Measurements from ENCODE around the gene VSIG10L2. TPM values are rescaled to one million over a fixed set of nuclear protein-coding genes. Genes with fewer than 3 reads are reported as not detected.
A peak's percentile ranks its signal among the peaks of the same experiment; 100 is the strongest.

The VSIG10L2 gene
- total RNA-seq, 1 experiment from 2014 or later, result not detected

- H3K9me2 ChIP-seq (ENCODE audit: insufficient read depth), result no peaks in the 10 kb centered on the region
- no peaks in the 10 kb centered on the region for H4K20me1 ChIP-seq (ENCODE audit: insufficient read depth)
- H3K4me1 ChIP-seq (replicated peaks; ENCODE audit: insufficient read depth), result no peaks in the 10 kb centered on the region
- no peaks in the 10 kb centered on the region for H3F3A ChIP-seq (ENCODE audit: insufficient read depth, low read depth)
- intact Hi-C loops (cut with micrococcal nuclease; ENCODE audit: unreplicated experiment), result no loop called here
- no peak for DNase-seq
- TF ChIP-seq EZH2 (IDR thresholded peaks at IDR 0.05; ENCODE audit: low read depth) (no peak), CTCF (conservative IDR thresholded peaks at IDR 0.05) (no peak)
- BruUV-seq (replicated peaks), result no TSS peak
- H2AFZ ChIP-seq, result no peak overlapping the region
- ChIA-PET CTCF (no interaction called here), POLR2A (ENCODE audit: unreplicated experiment) (no interaction called here)
- no peaks in the 10 kb centered on the region for H3K9me3 ChIP-seq (ENCODE audit: insufficient read depth, low read depth)
- H3K4me2 ChIP-seq, result no peak overlapping the region
- no peak overlapping the region for H3K4me3 ChIP-seq
- no peaks in the 10 kb centered on the region for H3K79me2 ChIP-seq (ENCODE audit: low read depth)
- H3K27me3 ChIP-seq (ENCODE audit: insufficient read depth, low read depth), result no peaks in the 10 kb centered on the region
- H3K27ac ChIP-seq, result no peak overlapping the region
- no peaks in the 10 kb centered on the region for H3K36me3 ChIP-seq (ENCODE audit: low read depth)
Measured at GRCh38 chr11:125949271-125950177, 3.7 kb downstream of the VSIG10L2 start.

GRCh38 chr11:125950178-125950490 lies 4.3 kb downstream of the VSIG10L2 start:
- H3K36me3 ChIP-seq (ENCODE audit: low read depth), result no peaks in the 10 kb centered on the region
- H3K27ac ChIP-seq, result no peak overlapping the region
- ChIA-PET POLR2A (ENCODE audit: unreplicated experiment) (no interaction called here), CTCF (interaction anchor here (0.7 kb wide), 1 partner anchor 108 kb away, joined by 3 read pairs; no protein-coding TSS in a partner anchor)
- no peaks in the 10 kb centered on the region for H3K4me1 ChIP-seq (replicated peaks; ENCODE audit: insufficient read depth)
- no TSS peak for BruUV-seq (replicated peaks)
- no peak overlapping the region for H2AFZ ChIP-seq
- no peak overlapping the region for H3K4me2 ChIP-seq
- no peaks in the 10 kb centered on the region for H3K79me2 ChIP-seq (ENCODE audit: low read depth)
- no peaks in the 10 kb centered on the region for H4K20me1 ChIP-seq (ENCODE audit: insufficient read depth)
- no peaks in the 10 kb centered on the region for H3K9me3 ChIP-seq (ENCODE audit: insufficient read depth, low read depth)
- DNase-seq, result no peak
- no peak overlapping the region for H3K4me3 ChIP-seq
- H3F3A ChIP-seq (ENCODE audit: insufficient read depth, low read depth), result no peaks in the 10 kb centered on the region
- no peak for TF ChIP-seq EZH2 (IDR thresholded peaks at IDR 0.05; ENCODE audit: low read depth)
- no peak for TF ChIP-seq CTCF (conservative IDR thresholded peaks at IDR 0.05)
- intact Hi-C loops (cut with micrococcal nuclease; ENCODE audit: unreplicated experiment), result no loop called here
- H3K9me2 ChIP-seq (ENCODE audit: insufficient read depth), result no peaks in the 10 kb centered on the region
- no peaks in the 10 kb centered on the region for H3K27me3 ChIP-seq (ENCODE audit: insufficient read depth, low read depth)

- Histone ChIP-seq H3K4me3 (no peak overlapping the region), H3K79me2 (ENCODE audit: low read depth) (no peaks in the 10 kb centered on the region), H4K20me1 (ENCODE audit: insufficient read depth) (no peaks in the 10 kb centered on the region), H3K4me1 (replicated peaks; ENCODE audit: insufficient read depth) (no peaks in the 10 kb centered on the region), H3K27me3 (ENCODE audit: insufficient read depth, low read depth) (no peaks in the 10 kb centered on the region), H3F3A (ENCODE audit: insufficient read depth, low read depth) (no peaks in the 10 kb centered on the region), H2AFZ (no peak overlapping the region), H3K9me2 (ENCODE audit: insufficient read depth) (no peaks in the 10 kb centered on the region), H3K9me3 (ENCODE audit: insufficient read depth, low read depth) (no peaks in the 10 kb centered on the region), H3K27ac (no peak overlapping the region), H3K4me2 (no peak overlapping the region), H3K36me3 (ENCODE audit: low read depth) (no peaks in the 10 kb centered on the region)
- peak in 1 of 2 experiments; percentile 50 for DNase-seq
- CTCF ChIA-PET, result interaction anchor here (0.7 kb wide), 1 partner anchor 107 kb away, joined by 3 read pairs; no protein-coding TSS in a partner anchor
- no peak for TF ChIP-seq CTCF (conservative IDR thresholded peaks at IDR 0.05)
- TF ChIP-seq EZH2 (IDR thresholded peaks at IDR 0.05; ENCODE audit: low read depth), result no peak
- no TSS peak for BruUV-seq (replicated peaks)
- intact Hi-C loops (cut with micrococcal nuclease; ENCODE audit: unreplicated experiment), result no loop called here
- POLR2A ChIA-PET (ENCODE audit: unreplicated experiment), result no interaction called here
Measured at GRCh38 chr11:125950696-125951651, 5.1 kb downstream of the VSIG10L2 start.
